HG02678 (cell line): ENCODE results near the gene TNFRSF19.
"Not testable (repeated sequence)": the region's sequence is repeated elsewhere in the genome, so short reads cannot be mapped to it uniquely, and the experiment has no call there.

Experiments used
- ATAC-seq: cut with Tn5 transposase; IDR thresholded peaks from one replicate; pipeline ENCODE4 v1.9.1; 2021; ENCODE audit warnings: mild to moderate bottlenecking, moderate library complexity; ENCODE audit not compliant: unreplicated experiment

The TNFRSF19 gene

DNA sequence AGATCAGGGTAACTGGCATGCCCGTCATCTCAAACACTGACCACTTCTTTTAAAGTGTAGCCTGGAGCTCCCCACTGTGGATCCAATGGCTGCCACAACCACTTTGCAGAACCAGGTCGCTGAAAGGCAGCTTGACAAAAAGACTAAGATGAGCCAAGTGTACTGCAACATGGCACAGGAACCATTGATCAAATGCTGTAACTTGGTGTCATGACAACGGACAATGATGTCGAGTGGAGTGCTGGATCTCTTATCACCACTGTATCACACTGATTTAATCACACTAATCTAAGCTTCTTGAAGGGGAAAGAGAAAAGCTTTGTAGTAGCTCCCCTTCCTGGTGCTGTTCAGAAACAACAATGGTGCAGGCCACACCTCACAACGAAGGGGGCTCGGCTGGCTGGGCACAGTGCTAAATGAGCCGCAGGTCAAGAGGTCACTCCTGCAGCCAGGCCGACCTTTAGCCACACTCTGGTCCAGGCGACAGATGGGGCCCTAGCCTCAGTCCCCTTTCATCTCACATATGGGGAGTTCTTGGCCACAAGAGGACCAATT, 2.2 kb upstream of the TNFRSF19 start:
- no peak for ATAC-seq

DNA sequence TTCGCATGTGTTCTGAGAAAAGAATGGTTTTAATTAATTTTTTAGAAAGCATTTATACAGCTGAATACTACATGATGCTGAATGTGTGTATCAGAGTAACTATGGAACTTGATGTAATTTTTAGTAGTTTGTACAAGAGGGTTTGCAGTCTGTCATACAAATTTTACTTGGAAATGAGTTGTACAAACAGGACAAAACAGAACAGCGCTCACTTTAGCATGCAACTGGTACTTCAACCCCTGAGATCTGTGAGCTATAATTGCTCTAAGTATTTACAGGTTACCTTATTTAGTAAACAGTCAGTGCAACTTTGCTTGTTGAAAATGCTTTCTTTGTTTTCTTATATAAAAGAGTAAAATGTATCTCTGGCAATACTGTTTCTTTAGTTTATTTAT, 706 bp downstream of the TNFRSF19 start:
- ATAC-seq, result no peak

- no peak for ATAC-seq
Measured at GRCh38 chr13:23571431-23571830, 1.2 kb downstream of the TNFRSF19 start.

DNA sequence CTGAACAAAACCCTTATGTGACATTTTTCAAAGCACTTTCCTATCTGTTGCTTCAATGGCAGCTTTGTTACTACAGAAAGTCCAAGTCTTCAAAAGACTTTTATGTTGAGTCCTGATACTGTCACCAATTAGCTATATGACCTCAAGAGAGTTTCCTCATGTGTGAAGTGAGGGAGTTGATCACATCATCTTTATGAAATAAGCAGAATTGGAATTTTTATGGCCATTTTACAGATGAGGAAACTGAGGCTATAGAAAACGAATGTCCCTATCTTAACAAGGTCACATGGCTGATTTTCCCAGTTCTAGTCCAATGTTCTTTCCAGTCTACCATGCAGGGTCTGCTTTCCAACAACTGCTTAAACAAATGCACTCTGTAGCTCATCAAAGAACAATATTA, 2.6 kb downstream of the TNFRSF19 start:
- no peak for ATAC-seq

DNA sequence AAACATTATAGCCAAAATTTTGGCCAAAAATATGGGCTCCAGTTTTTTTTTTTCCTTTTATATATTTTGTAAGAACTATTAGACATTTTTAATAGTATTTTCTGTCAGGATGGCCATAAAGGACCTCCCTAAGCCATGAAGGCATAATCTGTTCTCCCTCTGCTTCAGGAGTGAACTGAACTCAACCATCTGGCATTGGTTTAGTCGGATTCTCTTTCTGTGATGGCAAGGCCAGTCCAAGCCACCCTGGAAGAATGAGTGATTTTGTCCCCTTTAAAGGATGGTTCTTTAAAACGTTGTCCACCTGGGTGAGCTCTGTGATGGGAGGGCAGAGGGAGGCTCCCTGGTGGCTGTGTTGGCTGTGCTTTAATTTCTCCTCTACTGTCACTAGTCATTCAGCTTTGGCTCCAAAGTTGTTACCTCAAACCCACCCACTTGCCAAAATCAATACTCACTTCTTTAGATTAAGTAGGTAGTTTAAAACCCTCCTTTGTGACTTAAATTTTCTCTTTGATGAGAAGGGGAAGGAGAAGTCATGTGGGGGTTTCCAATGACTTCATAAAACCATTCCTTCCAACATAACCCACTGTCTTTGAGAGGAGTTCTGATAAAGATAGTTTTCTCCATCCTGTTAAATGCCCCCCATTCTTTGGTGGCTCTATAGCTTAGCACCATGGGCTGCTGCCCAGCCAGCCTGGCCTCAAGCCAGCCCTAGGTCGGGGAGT, 4.4 kb downstream of the TNFRSF19 start:
- ATAC-seq, result no peak

DNA sequence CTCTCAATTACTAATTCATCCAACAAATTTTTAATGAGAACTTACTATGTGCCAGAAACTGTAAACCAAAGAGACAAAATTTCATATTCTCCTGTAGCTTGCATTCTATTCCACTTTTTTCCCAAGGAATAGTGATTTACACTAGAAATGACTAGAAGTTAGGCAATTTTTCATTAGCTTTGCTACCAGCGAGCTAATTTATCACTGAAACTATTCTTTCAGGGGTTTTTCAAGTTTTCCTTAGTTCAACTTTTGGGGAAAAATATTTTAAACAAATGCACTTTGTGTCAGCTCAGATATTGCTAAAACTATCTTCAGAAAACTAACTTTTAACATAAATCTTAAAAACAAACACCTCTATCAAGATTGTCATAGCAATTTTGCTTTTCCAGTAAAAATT, 5.4 kb downstream of the TNFRSF19 start:
- ATAC-seq, result no peak

DNA sequence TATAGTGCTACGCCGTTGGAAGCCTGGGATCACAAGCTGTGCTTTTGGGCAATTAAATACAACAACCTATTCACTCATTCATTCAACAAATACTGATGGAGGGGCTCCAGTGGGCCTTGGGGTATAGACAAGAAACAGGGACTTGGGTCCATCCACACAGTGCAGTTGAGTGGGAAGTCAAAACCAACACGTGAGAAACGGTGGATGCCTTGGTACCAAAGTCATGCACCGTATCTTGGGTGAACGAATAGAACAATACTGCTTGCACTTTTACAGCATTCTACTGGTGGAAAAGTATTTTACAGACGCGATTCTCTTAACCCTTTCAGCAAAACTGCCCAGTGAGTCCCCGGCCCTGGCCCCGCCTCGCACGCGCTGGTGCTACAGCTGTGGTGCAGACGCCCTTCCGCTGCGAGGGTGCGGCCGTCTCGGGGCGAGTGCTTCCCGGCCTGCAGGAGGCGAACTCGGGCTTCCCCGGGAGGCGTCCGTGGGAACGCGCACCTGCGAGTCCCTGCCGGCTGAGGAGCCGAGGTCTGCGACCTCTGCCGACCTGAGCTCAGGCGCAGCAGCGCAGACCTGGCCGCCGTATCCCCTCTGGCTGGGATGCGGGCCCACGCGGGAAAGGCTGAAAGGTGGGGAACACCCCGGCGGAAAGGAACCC, 8.3 kb downstream of the TNFRSF19 start:
- peak; percentile 68 for ATAC-seq

DNA sequence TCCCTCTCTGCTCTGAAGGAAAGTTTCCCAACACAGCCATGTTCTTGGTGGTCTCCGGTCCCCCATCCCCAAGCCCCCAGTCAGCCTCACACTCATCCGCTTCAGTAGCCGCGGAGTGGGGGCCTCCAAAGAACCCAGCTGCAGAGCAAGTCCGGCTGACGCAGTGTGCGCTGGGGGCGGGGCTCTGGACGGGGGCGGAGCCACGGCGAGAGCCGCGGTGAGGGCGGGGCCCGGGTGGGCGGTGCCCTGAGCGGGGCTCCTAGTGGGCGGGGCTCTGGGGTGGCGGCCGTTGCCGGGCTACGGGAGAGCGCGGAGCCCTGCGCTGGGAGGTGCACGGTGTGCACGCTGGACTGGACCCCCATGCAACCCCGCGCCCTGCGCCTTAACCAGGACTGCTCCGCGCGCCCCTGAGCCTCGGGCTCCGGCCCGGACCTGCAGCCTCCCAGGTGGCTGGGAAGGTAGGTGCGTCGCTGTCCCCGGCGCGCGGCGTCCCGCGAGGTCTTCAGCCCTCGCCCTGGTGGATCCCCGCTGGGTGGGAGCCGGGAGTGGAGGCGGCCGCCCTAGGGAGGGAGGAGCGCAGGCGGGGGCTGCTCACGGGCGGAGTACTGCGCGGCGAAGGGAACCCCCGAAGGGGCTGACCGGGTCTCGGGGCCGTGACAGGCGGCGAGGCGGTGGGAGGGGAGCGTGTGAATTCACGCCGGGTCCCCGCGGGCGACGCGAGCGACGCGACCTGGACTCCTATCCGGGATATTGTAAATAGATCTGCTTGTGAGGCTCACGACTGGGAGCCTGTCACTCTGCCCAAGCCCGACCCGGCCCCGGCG, 9.1 kb downstream of the TNFRSF19 start:
- peak; percentile 87 for ATAC-seq

GRCh38 chr13:23579896-23580683, 9.9 kb downstream of the TNFRSF19 start:
- ATAC-seq, result no peak

- ATAC-seq, result no peak
Measured at GRCh38 chr13:23580684-23581060, 10.5 kb downstream of the TNFRSF19 start.

GRCh38 chr13:23583491-23583890, 13.3 kb downstream of the TNFRSF19 start:
- ATAC-seq, result no peak

DNA sequence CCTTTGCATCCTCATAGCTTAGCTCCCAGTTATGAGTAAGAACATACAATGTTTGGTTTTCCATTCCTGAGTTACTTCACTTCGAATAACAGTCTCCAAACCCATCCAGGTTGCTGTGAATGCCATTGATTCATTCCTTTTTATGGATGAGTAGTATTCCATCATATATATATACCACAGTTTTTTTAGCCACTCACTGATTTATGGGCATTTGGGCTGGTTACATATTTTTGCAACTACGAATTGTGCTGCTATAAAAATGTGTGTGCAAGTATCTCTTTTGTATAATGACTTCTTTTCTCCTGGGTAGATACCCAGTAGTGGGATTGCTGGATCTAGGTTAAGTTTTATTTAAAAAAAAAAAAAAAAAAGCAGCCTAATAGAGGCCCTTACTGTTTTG, 14.1 kb downstream of the TNFRSF19 start:
- no peak for ATAC-seq

DNA sequence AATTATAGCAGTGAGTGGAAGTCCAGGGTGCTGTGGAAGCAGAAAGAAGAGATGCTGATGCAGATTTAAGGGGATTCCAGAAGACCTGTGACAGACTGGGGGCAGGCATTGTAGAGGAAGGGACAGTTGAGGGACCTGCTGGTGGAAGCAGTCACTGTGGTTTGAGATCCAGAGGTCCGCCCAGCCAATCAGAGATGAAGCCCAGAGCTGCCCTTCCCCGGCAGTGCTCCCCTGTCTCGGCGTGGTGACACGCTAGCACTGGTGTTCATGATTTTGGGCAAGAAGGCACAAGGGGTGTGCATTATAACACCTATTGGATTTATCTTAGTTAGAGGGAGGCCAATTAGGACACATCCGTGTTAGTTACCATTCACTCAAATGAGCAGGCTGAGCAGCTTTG, 16.1 kb downstream of the TNFRSF19 start:
- no peak for ATAC-seq

DNA sequence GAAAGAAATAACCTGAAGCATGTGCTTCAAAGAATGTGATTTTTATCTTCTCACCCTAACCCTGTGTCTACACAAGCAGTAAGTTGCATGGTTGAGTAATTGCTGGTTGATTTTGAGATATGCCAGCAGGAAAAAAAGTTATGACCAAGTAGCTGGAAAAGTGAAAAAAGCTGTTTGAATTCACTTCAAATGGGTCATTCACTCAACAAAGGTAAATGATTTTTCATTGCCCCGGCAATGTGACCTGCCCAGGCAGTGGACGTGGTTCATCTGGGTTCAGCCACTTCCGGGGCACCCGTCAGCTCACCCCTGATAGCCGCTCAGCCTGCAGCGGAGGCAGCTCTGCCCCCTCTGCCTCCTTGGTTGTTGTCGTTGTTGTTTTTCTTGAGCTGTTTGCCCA, 18.5 kb downstream of the TNFRSF19 start:
- no peak for ATAC-seq

- ATAC-seq, result no peak
Measured at GRCh38 chr13:23592596-23592995, 22.4 kb downstream of the TNFRSF19 start.

DNA sequence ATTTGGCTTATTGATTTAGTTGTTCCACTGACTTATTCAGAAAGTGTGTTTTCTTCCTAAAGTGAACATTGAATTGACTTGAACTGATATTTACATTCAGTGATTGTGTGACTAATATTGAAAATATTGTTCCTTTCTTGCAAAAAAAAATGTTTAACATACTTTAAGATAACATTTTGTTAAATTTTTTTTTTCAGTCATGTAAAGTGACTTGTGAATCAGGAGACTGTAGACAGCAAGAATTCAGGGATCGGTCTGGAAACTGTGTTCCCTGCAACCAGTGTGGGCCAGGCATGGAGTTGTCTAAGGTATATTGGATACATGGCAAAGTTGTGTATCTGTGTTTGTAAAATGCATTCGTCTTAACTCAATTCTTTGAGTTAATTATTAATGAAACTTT, 22.9 kb downstream of the TNFRSF19 start:
- no peak for ATAC-seq

- not testable (repeated sequence) for ATAC-seq
Measured at GRCh38 chr13:23594290-23594689, 24.1 kb downstream of the TNFRSF19 start.

DNA sequence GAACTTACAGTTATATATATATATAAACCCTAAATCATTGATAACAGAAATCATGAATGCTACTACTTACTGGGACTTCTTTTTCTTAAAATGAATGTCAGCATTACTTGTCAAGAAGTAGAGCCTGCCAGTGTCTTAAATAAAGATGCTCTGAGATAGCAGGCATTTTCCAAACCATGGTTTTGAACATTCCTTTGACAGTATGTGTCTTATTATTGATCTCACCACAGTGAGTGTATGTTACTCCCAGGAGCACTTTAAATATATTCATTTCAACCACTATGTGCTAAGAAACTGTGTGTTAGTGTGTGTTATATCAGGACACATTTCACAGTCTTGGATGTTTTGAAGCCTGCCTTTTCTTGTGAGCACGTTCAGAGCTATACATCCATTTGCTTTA, 28.2 kb downstream of the TNFRSF19 start:
- ATAC-seq, result no peak

GRCh38 chr13:23599083-23599925, 29.1 kb downstream of the TNFRSF19 start:
- no peak for ATAC-seq

DNA sequence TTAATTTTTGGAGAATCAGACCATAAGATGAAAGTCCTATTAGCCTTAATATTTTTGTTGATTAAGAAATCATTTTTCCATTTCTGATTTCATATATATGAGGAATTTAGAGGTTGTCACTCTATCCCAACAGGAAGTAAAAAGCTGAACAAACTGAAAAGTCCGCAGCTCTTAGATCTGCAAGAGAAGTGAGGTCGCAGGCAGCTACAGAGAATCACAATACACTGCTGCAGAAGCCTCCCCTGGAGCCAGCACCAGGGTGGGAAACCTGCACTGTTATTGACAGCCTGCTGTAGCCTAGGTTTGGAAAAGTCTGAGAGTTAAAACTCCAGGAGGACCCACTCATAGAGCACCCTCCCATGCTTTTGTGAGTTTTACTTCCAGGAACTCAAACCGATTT, 29.9 kb downstream of the TNFRSF19 start:
- ATAC-seq, result no peak
